Transverse colon (tissue), 4 donors: Measurements from ENCODE around the gene SLC22A4. TPM values are rescaled to one million over a fixed set of nuclear protein-coding genes. Genes with fewer than 3 reads are reported as not detected.

Experiments used
- DNase-seq: peaks from one replicate; pipeline ENCODE4 v3.0.0-alpha.2; 2019
- H3K27ac ChIP-seq, 4 donors: fragments of 200-600 bp; sonication (generic); 2 replicates each; pipeline ENCODE4 v1.5.1; 2016 to 2018; ENCODE audit warnings: inconsistent platforms in 4 of 4
- H3K27me3 ChIP-seq: fragments of 200-600 bp; sonication (generic); 2 replicates; pipeline ENCODE4 v1.5.1; 2017; ENCODE audit warnings: inconsistent platforms
- H3K36me3 ChIP-seq, 4 donors: fragments of 200-600 bp; sonication (generic); 2 replicates each; pipeline ENCODE4 v1.5.1; 2017 to 2019; ENCODE audit warnings: inconsistent platforms in 4 of 4
- H3K4me1 ChIP-seq, 4 donors: fragments of 200-600 bp; sonication (generic); 2 replicates each; pipeline ENCODE4 v1.5.1; 2017 to 2020; ENCODE audit warnings: inconsistent platforms in 4 of 4
- H3K4me3 ChIP-seq, 4 donors: fragments of 200-600 bp; sonication (generic); 1 replicate in 1 of 4; 2 replicates in 3 of 4; pipeline versions ENCODE4 v1.5.1 to v1.6.1; 2017 to 2019; ENCODE audit warnings: inconsistent platforms in 4 of 4
- H3K9me3 ChIP-seq, 2 donors: fragments of 200-600 bp; sonication (generic); 2 replicates each; pipeline ENCODE4 v1.5.1; 2017 to 2019; ENCODE audit warnings: inconsistent platforms in 2 of 2
- EP300 ChIP-seq: sonication (generic); formaldehyde crosslinking; IDR thresholded peaks from one replicate; pipeline ENCODE4 v1.6.1; 2017; ENCODE audit warnings: antibody characterized with exemption, low read depth
- POLR2A ChIP-seq: fragments of 450-650 bp; IDR thresholded peaks from one replicate; pipeline ENCODE4 v1.6.1; 2016; ENCODE audit warnings: antibody characterized with exemption, mild to moderate bottlenecking, moderate library complexity
- POLR2AphosphoS5 ChIP-seq, 3 donors: sonication (generic); formaldehyde crosslinking; IDR thresholded peaks; one replicate each; pipeline ENCODE4 v1.6.1; 2016; ENCODE audit warnings: antibody characterized with exemption in 3 of 3
- WGBS, 2 donors: methylation state at CpG; one replicate each; pipeline ENCODE4 v1.1.5; 2018; ENCODE audit warnings: low coverage in 1 of 2; 5-methylcytosine and 5-hydroxymethylcytosine counted together
- in situ Hi-C, 4 donors: fragments of 200-750 bp; cut with MboI; loops; one replicate each; pipeline versions ENCODE4 v1.15.0 to v1.15.1; 2017; ENCODE audit warnings: low sequenced_read_pairs in 3 of 4, low pct_ligation_motif_present in 1 of 4, low pct_unique_long_range_greater_than_20kb in 1 of 4
- intact Hi-C: fragments of 100-400 bp; cut with DNase I; formaldehyde crosslinking; loops from one replicate; pipeline ENCODE4 v1.15.1; 2023; ENCODE audit warnings: low total_unique reads
- total RNA-seq, 4 donors: library from RNA; depleted of rRNA; stranded (reverse); fragments of >200 nt; gene quantifications; one replicate each; pipeline ENCODE4 v1.1.0, GENCODE V29; 2016
- TF ChIP-seq, protein P1 (sequence below), 5 experiments: fragments of 200-600 bp in 3 of 5; fragments of 450-650 bp in 2 of 5; sonication (generic) in 3 of 5; IDR thresholded peaks; 1 replicate in 2 of 5; 2 replicates in 3 of 5; pipeline ENCODE4 v1.5.1; 2016 to 2017; ENCODE audit warnings: antibody characterized with exemption in 5 of 5, inconsistent platforms in 3 of 5, mild to moderate bottlenecking in 2 of 5, moderate library complexity in 1 of 5

Gene SLC22A4
- total RNA-seq, 4 donors from 2014 or later, result 1.6 to 48.3 (median 14.5) TPM; not detected in 1

- intact Hi-C loops, result no loop called here
- TF ChIP-seq EP300, result no peak
- no peak for DNase-seq
These were observed 19.2 kb downstream of the SLC22A4 start for GRCh38 chr5:132313366-132313765.

DNA sequence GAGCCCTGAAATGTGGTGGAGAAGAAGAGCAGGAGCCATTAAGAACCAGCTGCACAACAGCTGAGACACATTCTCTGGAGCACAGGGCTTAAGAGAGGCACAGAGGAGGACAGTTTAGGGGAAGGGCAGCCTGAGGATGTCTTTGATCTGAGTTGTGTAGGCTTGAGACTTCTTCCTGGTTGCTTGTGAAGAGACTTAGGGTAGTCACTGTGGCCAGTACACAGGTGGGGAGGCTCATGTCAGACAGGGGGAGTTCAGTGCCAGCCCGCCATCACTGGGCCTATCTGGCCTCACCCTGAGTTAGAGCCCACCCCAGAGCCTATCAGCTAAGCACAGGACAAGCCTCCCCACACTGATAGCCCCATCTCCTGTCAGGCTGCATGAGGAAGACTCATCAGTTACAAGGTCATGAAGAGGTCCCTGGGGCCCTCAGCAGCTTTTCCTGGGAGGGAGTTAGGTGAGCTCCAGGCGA, 19.8 kb downstream of the SLC22A4 start:
- Histone ChIP-seq H3K4me1 (peaks cover 0 to 20% (median 7%) of the 10 kb centered on the region in 4 donors), H3K9me3 (no peaks in the 10 kb centered on the region), H3K27me3 (no peaks in the 10 kb centered on the region), H3K36me3 (no peaks in the 10 kb centered on the region), H3K27ac (no peak overlapping the region), H3K4me3 (no peak overlapping the region)
- no peak for DNase-seq
- in situ Hi-C loops (no loop called here), intact Hi-C loops (no loop called here)
- TF ChIP-seq POLR2AphosphoS5 (IDR thresholded peaks at IDR 0.05) (no peak), EP300 (no peak), POLR2A (no peak)
- TF ChIP-seq, protein P1, sequence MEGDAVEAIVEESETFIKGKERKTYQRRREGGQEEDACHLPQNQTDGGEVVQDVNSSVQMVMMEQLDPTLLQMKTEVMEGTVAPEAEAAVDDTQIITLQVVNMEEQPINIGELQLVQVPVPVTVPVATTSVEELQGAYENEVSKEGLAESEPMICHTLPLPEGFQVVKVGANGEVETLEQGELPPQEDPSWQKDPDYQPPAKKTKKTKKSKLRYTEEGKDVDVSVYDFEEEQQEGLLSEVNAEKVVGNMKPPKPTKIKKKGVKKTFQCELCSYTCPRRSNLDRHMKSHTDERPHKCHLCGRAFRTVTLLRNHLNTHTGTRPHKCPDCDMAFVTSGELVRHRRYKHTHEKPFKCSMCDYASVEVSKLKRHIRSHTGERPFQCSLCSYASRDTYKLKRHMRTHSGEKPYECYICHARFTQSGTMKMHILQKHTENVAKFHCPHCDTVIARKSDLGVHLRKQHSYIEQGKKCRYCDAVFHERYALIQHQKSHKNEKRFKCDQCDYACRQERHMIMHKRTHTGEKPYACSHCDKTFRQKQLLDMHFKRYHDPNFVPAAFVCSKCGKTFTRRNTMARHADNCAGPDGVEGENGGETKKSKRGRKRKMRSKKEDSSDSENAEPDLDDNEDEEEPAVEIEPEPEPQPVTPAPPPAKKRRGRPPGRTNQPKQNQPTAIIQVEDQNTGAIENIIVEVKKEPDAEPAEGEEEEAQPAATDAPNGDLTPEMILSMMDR (IDR thresholded peaks at IDR 0.05), result no peak
- WGBS, 2 donors, result 100% methylated on average over 2 of the region's 2 CpGs; no CpG with 5 or more reads in 1 of the 2 donors

More at GRCh38 chr5:132313366-132313765, 19.2 kb downstream of the SLC22A4 start:
- no peak overlapping the region for H3K4me3 ChIP-seq
- H3K36me3 ChIP-seq, result no peaks in the 10 kb centered on the region
- no peaks in the 10 kb centered on the region for H3K9me3 ChIP-seq
- H3K27me3 ChIP-seq, result no peaks in the 10 kb centered on the region
- H3K4me1 ChIP-seq, result peaks cover 0 to 26% (median 8%) of the 10 kb centered on the region in 4 donors
- WGBS, 2 donors, result 83 to 93% methylated on average over 1 to 4 of the region's 4 CpGs
- in situ Hi-C loops, result no loop called here
- H3K27ac ChIP-seq, result no peak overlapping the region

GRCh38 chr5:132315529-132316067, 21.4 kb downstream of the SLC22A4 start:
- in situ Hi-C loops, result no loop called here
- 83% methylated on average over 5 of the region's 5 CpGs; no CpG with 5 or more reads in 1 of the 2 donors for WGBS, 2 donors

DNA sequence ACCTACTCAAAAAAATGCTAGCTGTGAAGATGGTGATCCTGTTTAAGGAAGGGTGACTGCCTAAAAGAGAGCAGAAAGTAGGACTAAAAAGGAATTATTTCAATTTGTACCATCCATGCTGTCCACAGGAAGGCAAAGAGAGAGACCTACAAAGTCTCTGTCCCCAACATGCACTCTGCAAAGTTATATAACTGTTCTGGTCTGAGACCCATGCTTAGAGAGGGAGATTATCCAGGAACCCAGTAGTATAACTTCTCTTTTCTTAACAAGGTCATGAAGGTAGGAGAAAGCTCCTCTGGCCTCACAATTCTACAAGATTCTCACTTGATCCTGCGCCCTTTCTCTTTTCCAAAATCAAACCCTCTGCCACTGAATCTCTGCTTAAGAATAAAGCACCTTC, 25.8 kb downstream of the SLC22A4 start:
- no peak for DNase-seq
- no peaks in the 10 kb centered on the region for H3K36me3 ChIP-seq
- 97% methylated on average over 1 of the region's 1 CpG; no CpG with 5 or more reads in 1 of the 2 donors for WGBS, 2 donors
- in situ Hi-C loops, result no loop called here
- H3K27me3 ChIP-seq, result no peaks in the 10 kb centered on the region
- H3K4me3 ChIP-seq, result no peak overlapping the region
- no peaks in the 10 kb centered on the region for H3K9me3 ChIP-seq
- intact Hi-C loops, result no loop called here
- H3K27ac ChIP-seq, result no peak overlapping the region
- TF ChIP-seq, protein P1 (IDR thresholded peaks at IDR 0.05), result no peak
- TF ChIP-seq POLR2A (no peak), EP300 (no peak), POLR2AphosphoS5 (IDR thresholded peaks at IDR 0.05) (no peak)
- peaks cover 0 to 5% (median 0%) of the 10 kb centered on the region in 4 donors for H3K4me1 ChIP-seq

More at GRCh38 chr5:132315529-132316067, 21.4 kb downstream of the SLC22A4 start:
- TF ChIP-seq, protein P1 (IDR thresholded peaks at IDR 0.05), result no peak
- TF ChIP-seq EP300, result no peak
- TF ChIP-seq POLR2A, result no peak
- TF ChIP-seq POLR2AphosphoS5 (IDR thresholded peaks at IDR 0.05), result no peak
- Histone ChIP-seq H3K4me1 (peaks cover 0 to 5% (median 3%) of the 10 kb centered on the region in 4 donors), H3K4me3 (no peak overlapping the region), H3K9me3 (no peaks in the 10 kb centered on the region), H3K27me3 (no peaks in the 10 kb centered on the region), H3K36me3 (no peaks in the 10 kb centered on the region), H3K27ac (no peak overlapping the region)
- intact Hi-C loops, result no loop called here
- no peak for DNase-seq
